Keratinocyte (primary cell): ENCODE results near the gene CRP. TPM values are rescaled to one million over a fixed set of nuclear protein-coding genes. Genes with fewer than 3 reads are reported as not detected.

Experiments
- DNase-seq: peaks from one replicate; pipeline ENCODE4 v3.0.0-alpha.2; 2011; ENCODE audit warnings: low read depth, missing footprints, low spot score
- FAIRE-seq: peaks from 2 replicates; lab custom pipeline; 2011; peaks lifted over from hg19 to GRCh38; lab: Jason Lieb, UNC
- H2AFZ ChIP-seq: 2 replicates; pipeline ENCODE4 v1.6.0; 2012; ENCODE audit warnings: low read length, control low read depth, inconsistent platforms; ENCODE audit not compliant: control insufficient read depth
- H3K27ac ChIP-seq: 2 replicates; pipeline ENCODE4 v1.5.1; 2011; ENCODE audit warnings: low read length; ENCODE audit not compliant: control insufficient read depth, insufficient read depth
- H3K27me3 ChIP-seq: 3 replicates; pipeline ENCODE4 v1.6.0; 2011; ENCODE audit warnings: low read length; ENCODE audit not compliant: control insufficient read depth, insufficient read depth; ENCODE audit errors: extremely low read depth
- H3K36me3 ChIP-seq, 2 experiments: 2 replicates in 1 of 2; 3 replicates in 1 of 2; pipeline ENCODE4 v1.5.1; 2011; ENCODE audit warnings: low read length in 2 of 2, mild to moderate bottlenecking in 1 of 2; ENCODE audit not compliant: control insufficient read depth in 2 of 2, insufficient read depth in 2 of 2; ENCODE audit errors: extremely low read depth in 1 of 2
- H3K4me1 ChIP-seq: 3 replicates; pipeline ENCODE4 v1.5.1; 2011; ENCODE audit warnings: low read length; ENCODE audit not compliant: control insufficient read depth, insufficient read depth; ENCODE audit errors: extremely low read depth
- H3K4me2 ChIP-seq: 3 replicates; pipeline ENCODE4 v1.6.0; 2011; ENCODE audit warnings: low read depth, low read length; ENCODE audit not compliant: control insufficient read depth, insufficient read depth; ENCODE audit errors: extremely low read depth
- H3K4me3 ChIP-seq, 3 experiments: fragments of 200-600 bp in 1 of 3; sonication (generic) in 1 of 3; 2 replicates in 2 of 3; 3 replicates in 1 of 3; pipeline ENCODE4 v1.5.1; 2011 to 2016; ENCODE audit warnings: low read length in 3 of 3, mild to moderate bottlenecking in 3 of 3, control low read depth in 2 of 3, inconsistent platforms in 1 of 3, low read depth in 1 of 3, mixed read lengths in 1 of 3, mixed run types in 1 of 3, moderate library complexity in 1 of 3; ENCODE audit not compliant: control insufficient read depth in 2 of 3, insufficient read depth in 2 of 3; ENCODE audit errors: extremely low read depth in 1 of 3
- H3K79me2 ChIP-seq: 2 replicates; pipeline ENCODE4 v1.6.0; 2012; ENCODE audit warnings: low read length; ENCODE audit not compliant: control insufficient read depth, insufficient read depth
- H3K9ac ChIP-seq: 3 replicates; pipeline ENCODE4 v1.6.0; 2011; ENCODE audit warnings: low read length; ENCODE audit not compliant: control insufficient read depth, insufficient read depth; ENCODE audit errors: extremely low read depth
- H3K9me1 ChIP-seq: 3 replicates; pipeline ENCODE4 v1.6.0; 2011; ENCODE audit warnings: low read length; ENCODE audit not compliant: control insufficient read depth, insufficient read depth; ENCODE audit errors: extremely low read depth
- H3K9me3 ChIP-seq: 2 replicates; pipeline ENCODE4 v1.5.1; 2012; ENCODE audit warnings: low read depth, low read length; ENCODE audit not compliant: control insufficient read depth
- H4K20me1 ChIP-seq: 3 replicates; pipeline ENCODE4 v1.6.0; 2011; ENCODE audit warnings: low read length; ENCODE audit not compliant: control insufficient read depth, insufficient read depth; ENCODE audit errors: extremely low read depth
- EZH2 ChIP-seq: IDR thresholded peaks from one replicate; pipeline ENCODE4 v1.6.1; 2012; ENCODE audit warnings: inconsistent platforms, mild to moderate bottlenecking, low read length, moderate library complexity
- dilution Hi-C: fragments of 300-500 bp; cut with MboI; formaldehyde crosslinking; loops from one replicate; pipeline ENCODE4 v1.7.0; 2020; ENCODE audit warnings: low sequenced_read_pairs; ENCODE audit not compliant: extremely low pct_ligation_motif_present
- polyA plus RNA-seq, 5 experiments: library from polyadenylated mRNA; depleted of rRNA in 3 of 5; stranded (reverse) in 3 of 5; stranded (forward) in 1 of 5; unstranded in 1 of 5; fragments of >200 nt; gene quantifications; 1 replicate in 1 of 5; 2 replicates in 3 of 5; 3 replicates in 1 of 5; pipeline versions ENCODE4 v1.2.1 to v1.2.3, GENCODE V29; 2011 to 2012; ENCODE audit warnings: missing spikeins in 2 of 5, low read depth in 1 of 5, low replicate concordance in 1 of 5
- TF ChIP-seq, protein P1 (sequence below), 3 experiments: IDR thresholded peaks in 1 of 3; conservative IDR thresholded peaks in 1 of 3; optimal IDR thresholded peaks in 1 of 3; 2 replicates in 2 of 3; 3 replicates in 1 of 3; pipeline versions ENCODE3 to v1.5.1; 2011; ENCODE audit warnings: low read length in 3 of 3, mild to moderate bottlenecking in 3 of 3, moderate library complexity in 2 of 3, control low read depth in 1 of 3, inconsistent platforms in 1 of 3; ENCODE audit not compliant: insufficient read depth in 2 of 3; ENCODE audit errors: extremely low read depth in 1 of 3

CRP gene
- polyA plus RNA-seq, 1 donor (not counting 4 experiments of a cell fraction or from before 2014, with no cell fraction given): not detected

DNA sequence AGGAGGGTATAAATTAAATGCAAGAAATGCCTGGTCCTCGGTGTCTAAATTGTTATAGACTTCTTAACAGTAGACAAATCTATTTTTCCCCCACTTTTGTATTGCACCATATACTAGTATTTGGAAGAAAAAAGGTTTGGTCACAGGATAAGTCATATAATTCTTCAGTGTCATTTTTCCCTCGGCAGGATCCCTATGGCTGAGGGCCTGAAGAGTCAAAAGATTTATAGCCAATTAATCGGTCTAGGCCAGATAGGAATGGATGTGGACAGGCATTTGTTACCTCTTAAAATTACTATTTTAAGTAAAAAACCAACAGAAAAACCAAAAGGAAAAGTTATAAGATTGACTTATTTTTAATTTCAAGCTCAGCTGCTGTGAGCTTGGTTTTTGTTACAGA lies 45.6 kb downstream of the CRP start:
- FAIRE-seq: no peak
- TF ChIP-seq, protein P1, sequence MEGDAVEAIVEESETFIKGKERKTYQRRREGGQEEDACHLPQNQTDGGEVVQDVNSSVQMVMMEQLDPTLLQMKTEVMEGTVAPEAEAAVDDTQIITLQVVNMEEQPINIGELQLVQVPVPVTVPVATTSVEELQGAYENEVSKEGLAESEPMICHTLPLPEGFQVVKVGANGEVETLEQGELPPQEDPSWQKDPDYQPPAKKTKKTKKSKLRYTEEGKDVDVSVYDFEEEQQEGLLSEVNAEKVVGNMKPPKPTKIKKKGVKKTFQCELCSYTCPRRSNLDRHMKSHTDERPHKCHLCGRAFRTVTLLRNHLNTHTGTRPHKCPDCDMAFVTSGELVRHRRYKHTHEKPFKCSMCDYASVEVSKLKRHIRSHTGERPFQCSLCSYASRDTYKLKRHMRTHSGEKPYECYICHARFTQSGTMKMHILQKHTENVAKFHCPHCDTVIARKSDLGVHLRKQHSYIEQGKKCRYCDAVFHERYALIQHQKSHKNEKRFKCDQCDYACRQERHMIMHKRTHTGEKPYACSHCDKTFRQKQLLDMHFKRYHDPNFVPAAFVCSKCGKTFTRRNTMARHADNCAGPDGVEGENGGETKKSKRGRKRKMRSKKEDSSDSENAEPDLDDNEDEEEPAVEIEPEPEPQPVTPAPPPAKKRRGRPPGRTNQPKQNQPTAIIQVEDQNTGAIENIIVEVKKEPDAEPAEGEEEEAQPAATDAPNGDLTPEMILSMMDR (optimal IDR thresholded peaks at IDR 0.05 in 1 of 3, IDR thresholded peaks at IDR 0.05 in 1 of 3, conservative IDR thresholded peaks at IDR 0.05 in 1 of 3; ENCODE audit: extremely low read depth in 1 of 3, insufficient read depth in 2 of 3, low read length in 3 of 3): no peak
- TF ChIP-seq EZH2: no peak

DNA sequence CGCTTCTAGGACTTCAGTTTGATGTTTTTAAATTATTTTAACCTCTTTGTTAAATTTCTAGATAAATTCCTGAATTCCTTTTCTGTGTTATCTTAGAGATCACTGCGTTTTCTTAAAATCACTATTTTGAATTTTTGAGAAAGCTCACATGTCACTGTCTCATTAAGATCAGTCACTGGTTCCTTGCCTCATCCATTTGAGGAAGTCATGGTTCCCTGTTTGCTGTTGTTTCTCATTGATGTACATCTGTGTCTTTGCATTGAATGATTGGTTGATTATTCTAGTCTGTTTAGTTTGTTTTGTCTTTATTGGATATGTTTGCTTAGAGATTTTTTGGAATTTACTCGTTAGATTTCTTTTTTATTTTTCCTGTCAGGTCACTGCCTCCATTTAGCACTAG lies 50.1 kb downstream of the CRP start:
- Histone ChIP-seq H3K9me3 (no peaks in the 10 kb centered on the region), H3K9ac (no peak overlapping the region), H3K9me1 (no peaks in the 10 kb centered on the region), H3K27me3 (no peaks in the 10 kb centered on the region), H3K36me3 (no peaks in the 10 kb centered on the region), H3K79me2 (no peaks in the 10 kb centered on the region), H3K4me1 (no peaks in the 10 kb centered on the region), H3K27ac (no peak overlapping the region), H3K4me2 (no peak overlapping the region), H3K4me3 (no peak overlapping the region), H4K20me1 (no peaks in the 10 kb centered on the region), H2AFZ (no peak overlapping the region)
- dilution Hi-C loops: no loop called here
- DNase-seq (no peak), FAIRE-seq (no peak)
- TF ChIP-seq, protein P1 (optimal IDR thresholded peaks at IDR 0.05 in 1 of 3, IDR thresholded peaks at IDR 0.05 in 1 of 3, conservative IDR thresholded peaks at IDR 0.05 in 1 of 3; ENCODE audit: extremely low read depth in 1 of 3, insufficient read depth in 2 of 3, low read length in 3 of 3): no peak
- TF ChIP-seq EZH2: no peak

More for the DNA sequence above, 45.6 kb downstream of the CRP start:
- H3K79me2 ChIP-seq: no peaks in the 10 kb centered on the region
- no peak overlapping the region for H3K27ac ChIP-seq
- no peak overlapping the region for H2AFZ ChIP-seq
- no peak overlapping the region for H3K4me3 ChIP-seq
- H3K27me3 ChIP-seq: no peaks in the 10 kb centered on the region
- no peak overlapping the region for H3K9ac ChIP-seq
- H3K4me2 ChIP-seq: no peak overlapping the region
- H3K4me1 ChIP-seq: no peaks in the 10 kb centered on the region
- H4K20me1 ChIP-seq: no peaks in the 10 kb centered on the region
- H3K9me1 ChIP-seq: no peaks in the 10 kb centered on the region
- dilution Hi-C loops: no loop called here
- DNase-seq: no peak
- H3K9me3 ChIP-seq: no peaks in the 10 kb centered on the region
- H3K36me3 ChIP-seq: no peaks in the 10 kb centered on the region
